Effector memory CD8-positive, alpha-beta T cell (primary cell): ENCODE measurements around the gene LARGE1.

ENCODE experiments used
- ATAC-seq: fragments of 150-1000 bp; cut with Tn5 transposase; replicated peaks from 2 replicates; pipeline ENCODE4 v1.10.0; 2021; ENCODE audit warnings: mild to moderate bottlenecking, moderate library complexity
- DNase-seq, 3 experiments: peaks; one replicate each; pipeline ENCODE4 v3.0.0; 2021
- H3K27ac Mint-ChIP-seq, 2 donors: one replicate each; pipeline ENCODE4 v1.8.0; 2022; ENCODE audit warnings: mild to moderate bottlenecking in 2 of 2, mixed read lengths in 2 of 2, moderate library complexity in 2 of 2
- H3K27me3 Mint-ChIP-seq, 2 donors: one replicate each; pipeline ENCODE4 v1.8.0; 2022; ENCODE audit warnings: mixed read lengths in 2 of 2
- H3K36me3 Mint-ChIP-seq: one replicate; pipeline ENCODE4 v1.8.0; 2022; ENCODE audit warnings: mild to moderate bottlenecking, moderate library complexity, mixed read lengths; ENCODE audit not compliant: insufficient read depth
- H3K4me1 Mint-ChIP-seq, 2 donors: one replicate each; pipeline ENCODE4 v1.8.0; 2022; ENCODE audit warnings: low read depth in 2 of 2, mixed read lengths in 2 of 2
- H3K4me3 Mint-ChIP-seq, 2 donors: one replicate each; pipeline ENCODE4 v1.8.0; 2022; ENCODE audit warnings: mild to moderate bottlenecking in 2 of 2, mixed read lengths in 2 of 2, moderate library complexity in 2 of 2
- H3K9me3 Mint-ChIP-seq, 2 donors: one replicate each; pipeline ENCODE4 v1.8.0; 2022; ENCODE audit warnings: mixed read lengths in 2 of 2

LARGE1 gene

GRCh38 chr22:33779243-33779642 is 141.0 kb downstream of the LARGE1 start:
- DNase-seq (no peak), ATAC-seq (no peak)
- Mint-ChIP-seq H3K4me1 (no peaks in the 10 kb centered on the region), H3K27ac (no peak overlapping the region), H3K36me3 (no peaks in the 10 kb centered on the region), H3K27me3 (no peaks in the 10 kb centered on the region), H3K9me3 (peaks cover 4 to 14% of the 10 kb centered on the region in 2 donors), H3K4me3 (no peak overlapping the region)

- Mint-ChIP-seq H3K27me3 (no peaks in the 10 kb centered on the region), H3K4me1 (no peaks in the 10 kb centered on the region), H3K9me3 (peaks cover 4 to 7% of the 10 kb centered on the region in 2 donors), H3K4me3 (no peak overlapping the region), H3K27ac (no peak overlapping the region), H3K36me3 (no peaks in the 10 kb centered on the region)
- DNase-seq (no peak), ATAC-seq (no peak)
Observed at GRCh38 chr22:33776491-33776890, 143.8 kb downstream of the LARGE1 start.

DNA sequence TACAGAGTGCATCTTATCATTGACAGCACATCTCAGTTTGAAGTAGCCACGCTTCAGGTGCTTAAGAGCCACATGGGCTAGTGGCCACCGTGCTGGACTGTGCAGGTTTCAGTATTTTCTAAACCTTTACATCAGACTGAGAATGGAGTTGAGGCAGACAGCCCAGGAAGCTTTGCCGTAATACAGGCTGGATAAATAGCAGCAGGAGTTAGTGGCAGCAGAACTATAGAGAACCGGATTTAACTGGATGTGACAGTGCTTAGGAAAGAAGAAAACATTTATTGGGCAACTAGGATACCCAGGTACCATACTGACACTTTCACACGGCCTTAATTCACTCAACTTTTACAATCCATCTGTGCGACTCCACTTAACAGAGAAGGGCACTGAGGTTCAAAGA is 145.5 kb downstream of the LARGE1 start:
- Mint-ChIP-seq H3K9me3 (peaks cover 4 to 7% of the 10 kb centered on the region in 2 donors), H3K36me3 (no peaks in the 10 kb centered on the region), H3K4me3 (no peak overlapping the region), H3K4me1 (no peaks in the 10 kb centered on the region), H3K27ac (no peak overlapping the region), H3K27me3 (no peaks in the 10 kb centered on the region)
- no peak for ATAC-seq
- DNase-seq = no peak

DNA sequence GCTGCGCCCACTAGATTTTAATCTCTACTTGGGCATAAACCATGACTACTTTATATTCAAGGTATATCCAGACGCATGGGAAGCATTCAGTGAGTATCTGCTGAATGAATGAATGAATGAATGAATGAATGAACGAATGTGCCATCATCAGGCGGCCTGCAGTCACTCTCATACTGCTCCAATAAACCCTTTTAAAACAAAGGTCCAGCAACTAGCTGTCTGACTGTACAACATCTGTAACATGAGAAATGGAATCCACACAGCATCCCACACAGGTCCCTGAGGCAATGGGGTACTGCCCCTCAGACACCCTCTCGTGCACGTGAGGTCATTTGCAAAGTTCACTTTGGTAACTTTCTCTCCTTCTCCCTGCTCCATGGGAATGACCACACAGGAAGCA is 147.5 kb downstream of the LARGE1 start:
- ATAC-seq = no peak
- no peak for DNase-seq
- peaks cover 3 to 18% of the 10 kb centered on the region in 2 donors for H3K9me3 Mint-ChIP-seq
- H3K4me1 Mint-ChIP-seq = no peaks in the 10 kb centered on the region
- no peak overlapping the region for H3K4me3 Mint-ChIP-seq
- no peaks in the 10 kb centered on the region for H3K36me3 Mint-ChIP-seq
- no peak overlapping the region for H3K27ac Mint-ChIP-seq
- H3K27me3 Mint-ChIP-seq = no peaks in the 10 kb centered on the region

GRCh38 chr22:33771136-33771535 is 149.1 kb downstream of the LARGE1 start:
- H3K4me3 Mint-ChIP-seq = no peak overlapping the region
- no peak overlapping the region for H3K27ac Mint-ChIP-seq
- DNase-seq (no peak), ATAC-seq (no peak)
- no peaks in the 10 kb centered on the region for H3K36me3 Mint-ChIP-seq
- peaks cover 3 to 11% of the 10 kb centered on the region in 2 donors for H3K9me3 Mint-ChIP-seq
- no peaks in the 10 kb centered on the region for H3K27me3 Mint-ChIP-seq
- H3K4me1 Mint-ChIP-seq = no peaks in the 10 kb centered on the region

- ATAC-seq = no peak
- Mint-ChIP-seq H3K9me3 (peaks cover 3 to 11% of the 10 kb centered on the region in 2 donors), H3K27ac (no peak overlapping the region), H3K4me3 (no peak overlapping the region), H3K4me1 (no peaks in the 10 kb centered on the region), H3K27me3 (no peaks in the 10 kb centered on the region), H3K36me3 (no peaks in the 10 kb centered on the region)
- DNase-seq = no peak
Observed at GRCh38 chr22:33770723-33771122, 149.6 kb downstream of the LARGE1 start.

- no peak overlapping the region for H3K27ac Mint-ChIP-seq
Observed at GRCh38 chr22:33766091-33766490, 154.2 kb downstream of the LARGE1 start.

GRCh38 chr22:33758961-33759360 is 161.3 kb downstream of the LARGE1 start:
- H3K9me3 Mint-ChIP-seq = peaks cover 9 to 46% of the 10 kb centered on the region in 2 donors
- ATAC-seq = no peak
- H3K27me3 Mint-ChIP-seq = no peaks in the 10 kb centered on the region
- H3K36me3 Mint-ChIP-seq = no peaks in the 10 kb centered on the region
- no peak overlapping the region for H3K27ac Mint-ChIP-seq
- no peaks in the 10 kb centered on the region for H3K4me1 Mint-ChIP-seq
- DNase-seq = no peak
- H3K4me3 Mint-ChIP-seq = no peak overlapping the region

More at GRCh38 chr22:33766091-33766490, 154.2 kb downstream of the LARGE1 start:
- H3K36me3 Mint-ChIP-seq = no peaks in the 10 kb centered on the region
- H3K4me1 Mint-ChIP-seq = no peaks in the 10 kb centered on the region
- no peak overlapping the region for H3K4me3 Mint-ChIP-seq
- H3K9me3 Mint-ChIP-seq = peaks cover 3 to 18% of the 10 kb centered on the region in 2 donors
- DNase-seq (no peak), ATAC-seq (no peak)
- no peaks in the 10 kb centered on the region for H3K27me3 Mint-ChIP-seq

DNA sequence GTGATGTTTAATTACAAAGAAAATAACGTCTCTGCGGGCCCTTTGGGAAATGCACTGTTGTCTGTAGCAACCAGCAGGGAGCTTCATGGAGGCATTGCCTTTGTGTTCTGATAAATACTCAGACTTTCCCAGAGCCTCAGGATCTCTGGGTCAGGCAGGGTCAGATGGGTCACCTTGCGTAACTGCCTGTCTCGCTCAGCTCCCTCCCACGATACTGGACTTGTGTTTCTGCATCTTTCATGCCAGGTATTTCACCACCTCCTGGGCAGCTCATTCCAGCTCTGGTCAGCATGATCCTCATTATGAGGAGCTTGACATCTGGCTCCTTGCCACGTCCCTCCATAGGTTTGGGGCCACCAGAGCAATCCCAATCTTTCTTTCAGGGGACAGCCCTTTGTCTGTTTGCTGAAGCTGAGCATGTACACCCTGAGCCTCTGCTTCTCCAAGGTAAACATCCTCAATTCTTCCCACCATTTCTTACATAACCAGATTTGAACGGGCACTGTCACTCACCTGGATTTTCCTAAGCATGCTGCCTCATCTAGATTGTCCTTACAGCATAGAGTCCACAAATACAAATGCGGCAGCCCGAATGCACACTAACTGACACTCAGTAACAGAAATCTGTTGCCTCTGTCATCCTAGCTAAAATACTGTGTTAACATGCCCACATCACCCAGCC is 162.3 kb downstream of the LARGE1 start:
- H3K27me3 Mint-ChIP-seq = no peaks in the 10 kb centered on the region
- no peak overlapping the region for H3K27ac Mint-ChIP-seq
- no peaks in the 10 kb centered on the region for H3K4me1 Mint-ChIP-seq
- ATAC-seq (no peak), DNase-seq (no peak)
- H3K9me3 Mint-ChIP-seq = peaks cover 9 to 46% of the 10 kb centered on the region in 2 donors
- no peaks in the 10 kb centered on the region for H3K36me3 Mint-ChIP-seq
- H3K4me3 Mint-ChIP-seq = no peak overlapping the region

GRCh38 chr22:33757041-33757801 is 163.1 kb downstream of the LARGE1 start:
- peaks cover 12 to 46% of the 10 kb centered on the region in 2 donors for H3K9me3 Mint-ChIP-seq
- no peaks in the 10 kb centered on the region for H3K4me1 Mint-ChIP-seq
- no peak overlapping the region for H3K4me3 Mint-ChIP-seq
- H3K27ac Mint-ChIP-seq = no peak overlapping the region
- H3K27me3 Mint-ChIP-seq = no peaks in the 10 kb centered on the region
- DNase-seq (no peak), ATAC-seq (no peak)
- no peaks in the 10 kb centered on the region for H3K36me3 Mint-ChIP-seq

DNA sequence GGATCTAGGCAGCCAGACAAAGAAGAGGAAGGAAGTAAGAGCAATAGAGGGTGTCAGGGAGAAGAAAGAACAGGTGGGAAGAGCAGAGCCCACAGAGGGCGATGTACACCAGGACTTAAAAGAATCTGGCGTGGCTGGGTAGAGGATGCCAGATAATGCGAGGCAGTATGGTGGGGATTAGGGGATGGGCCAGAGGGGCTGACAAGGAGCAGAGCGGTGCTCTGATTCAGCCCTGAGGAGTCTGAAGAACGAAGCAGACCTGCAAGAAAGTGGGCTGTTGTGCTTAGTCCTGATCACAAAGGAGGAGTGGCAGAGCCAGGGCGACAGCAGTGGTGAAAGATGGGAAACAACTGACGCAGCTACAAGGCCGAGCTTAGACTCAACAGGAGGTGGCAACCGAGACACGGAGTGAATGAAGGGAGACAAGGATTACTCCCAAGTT is 163.7 kb downstream of the LARGE1 start:
- H3K9me3 Mint-ChIP-seq = peaks cover 12 to 44% of the 10 kb centered on the region in 2 donors
- H3K4me1 Mint-ChIP-seq = no peaks in the 10 kb centered on the region
- H3K27me3 Mint-ChIP-seq = no peaks in the 10 kb centered on the region
- DNase-seq (no peak), ATAC-seq (no peak)
- no peak overlapping the region for H3K27ac Mint-ChIP-seq
- H3K36me3 Mint-ChIP-seq = no peaks in the 10 kb centered on the region
- no peak overlapping the region for H3K4me3 Mint-ChIP-seq

DNA sequence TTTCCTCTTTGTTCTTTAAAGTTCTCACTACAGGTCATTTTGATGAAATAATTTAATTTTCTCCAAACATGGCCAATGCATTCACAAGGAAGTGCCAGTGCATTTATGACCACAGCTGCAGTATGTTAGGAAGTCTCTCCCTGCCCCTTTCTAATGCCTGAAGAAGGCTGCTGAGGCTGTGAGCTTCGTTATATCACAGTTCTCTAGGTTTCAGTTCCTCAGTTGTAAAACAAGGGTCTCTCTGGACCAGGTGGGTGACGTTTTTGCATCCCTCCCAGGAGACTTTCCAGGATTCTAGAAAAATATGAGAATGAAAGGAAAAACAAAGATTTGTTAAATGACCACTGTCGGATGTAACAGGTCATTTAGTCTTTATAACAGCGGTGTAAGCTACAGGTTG is 171.6 kb downstream of the LARGE1 start:
- DNase-seq = no peak
- no peak for ATAC-seq
- Mint-ChIP-seq H3K27me3 (no peaks in the 10 kb centered on the region), H3K4me3 (no peak overlapping the region), H3K9me3 (peaks cover 5 to 6% of the 10 kb centered on the region in 2 donors), H3K4me1 (no peaks in the 10 kb centered on the region), H3K36me3 (no peaks in the 10 kb centered on the region), H3K27ac (no peak overlapping the region)

DNA sequence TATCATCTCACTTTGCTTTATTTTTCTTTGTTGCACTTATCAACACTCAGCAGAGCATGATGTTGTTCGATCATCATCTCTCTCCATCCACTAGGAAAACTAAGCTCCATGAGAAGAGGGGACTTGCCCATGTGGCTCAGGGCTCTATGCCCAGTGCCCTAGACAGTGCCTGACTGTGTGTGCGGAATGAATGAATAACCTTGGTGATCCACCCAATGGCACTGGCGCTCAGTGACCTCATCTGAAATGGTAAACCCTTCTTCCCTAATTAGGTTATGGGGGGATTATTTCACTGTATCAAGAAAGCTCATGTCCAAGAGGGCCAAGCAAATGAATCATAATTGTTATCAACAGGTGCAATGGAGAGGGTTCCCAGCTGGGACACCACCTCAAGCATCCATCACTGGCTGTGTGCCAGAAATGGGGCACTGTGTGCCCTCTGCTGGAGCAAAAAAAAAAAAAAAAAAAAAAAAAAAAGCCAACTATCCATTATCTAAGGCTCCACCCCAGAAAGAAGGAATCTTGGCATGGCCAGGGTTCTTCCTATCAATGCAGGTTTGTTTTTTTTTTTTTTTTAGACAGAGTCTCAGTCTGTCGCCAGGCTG is 172.6 kb downstream of the LARGE1 start:
- H3K9me3 Mint-ChIP-seq = peaks cover 9 to 14% of the 10 kb centered on the region in 2 donors
- H3K4me1 Mint-ChIP-seq = no peaks in the 10 kb centered on the region
- H3K4me3 Mint-ChIP-seq = no peak overlapping the region
- no peak for DNase-seq
- no peak for ATAC-seq
- no peaks in the 10 kb centered on the region for H3K27me3 Mint-ChIP-seq
- no peaks in the 10 kb centered on the region for H3K36me3 Mint-ChIP-seq
- H3K27ac Mint-ChIP-seq = no peak overlapping the region

GRCh38 chr22:33747029-33747428 is 173.2 kb downstream of the LARGE1 start:
- Mint-ChIP-seq H3K36me3 (no peaks in the 10 kb centered on the region), H3K9me3 (peaks cover 6 to 14% of the 10 kb centered on the region in 2 donors), H3K27ac (no peak overlapping the region), H3K4me1 (no peaks in the 10 kb centered on the region), H3K27me3 (no peaks in the 10 kb centered on the region), H3K4me3 (no peak overlapping the region)
- ATAC-seq (no peak), DNase-seq (no peak)
